Astrocyte (in vitro differentiated cells and primary cell): Measurements from ENCODE around the gene GOSR1.

ENCODE experiments used
- CTCF ChIP-seq: IDR thresholded peaks from 2 replicates; pipeline ENCODE4 v1.5.1; 2011; ENCODE audit warnings: low read depth, mild to moderate bottlenecking, inconsistent platforms, low read length, moderate library complexity; ENCODE audit not compliant: insufficient read depth
- EZH2 ChIP-seq: IDR thresholded peaks from 2 replicates; pipeline ENCODE4 v1.6.1; 2012; ENCODE audit warnings: mild to moderate bottlenecking, low read length, inconsistent platforms; ENCODE audit not compliant: insufficient read depth

GRCh38 chr17:30427611-30428010 lies 49.6 kb upstream of the GOSR1 start:
- TF ChIP-seq CTCF, result no peak
- TF ChIP-seq EZH2, result no peak
